ENCODE results near the gene KCNK17.

The KCNK17 gene

DNA sequence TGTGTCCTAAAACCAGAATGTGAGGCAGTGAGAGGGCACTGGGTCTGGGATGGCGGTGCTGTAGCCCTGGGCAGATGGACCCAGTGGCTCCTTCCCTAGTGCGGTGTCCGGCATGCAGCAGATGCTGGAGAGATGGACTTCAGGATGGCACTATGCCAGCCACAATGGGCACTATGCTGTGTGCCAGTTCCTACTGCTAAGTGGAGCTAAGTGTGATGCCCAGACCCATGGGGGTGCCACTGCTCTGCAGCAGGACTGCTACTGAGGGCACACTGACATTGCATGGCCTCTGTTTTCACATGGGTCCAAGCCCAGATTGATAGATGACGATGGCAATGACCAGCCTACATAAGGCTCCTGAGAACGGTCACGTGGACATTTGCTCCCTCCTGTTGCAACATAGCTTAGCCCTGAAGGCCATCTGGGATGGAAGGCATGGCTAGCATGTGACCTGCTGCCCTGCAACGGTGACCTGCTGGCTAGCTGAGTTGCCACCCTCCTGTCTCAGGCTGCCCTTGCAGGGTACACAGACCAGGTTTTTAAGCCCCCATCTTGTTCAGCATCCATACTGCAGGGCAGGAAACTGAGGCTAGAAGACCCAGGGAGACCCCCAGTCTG is 39.6 kb upstream of the KCNK17 start:
- no peak overlapping the region for H3K27ac ChIP-seq
- TF ChIP-seq, protein P1, sequence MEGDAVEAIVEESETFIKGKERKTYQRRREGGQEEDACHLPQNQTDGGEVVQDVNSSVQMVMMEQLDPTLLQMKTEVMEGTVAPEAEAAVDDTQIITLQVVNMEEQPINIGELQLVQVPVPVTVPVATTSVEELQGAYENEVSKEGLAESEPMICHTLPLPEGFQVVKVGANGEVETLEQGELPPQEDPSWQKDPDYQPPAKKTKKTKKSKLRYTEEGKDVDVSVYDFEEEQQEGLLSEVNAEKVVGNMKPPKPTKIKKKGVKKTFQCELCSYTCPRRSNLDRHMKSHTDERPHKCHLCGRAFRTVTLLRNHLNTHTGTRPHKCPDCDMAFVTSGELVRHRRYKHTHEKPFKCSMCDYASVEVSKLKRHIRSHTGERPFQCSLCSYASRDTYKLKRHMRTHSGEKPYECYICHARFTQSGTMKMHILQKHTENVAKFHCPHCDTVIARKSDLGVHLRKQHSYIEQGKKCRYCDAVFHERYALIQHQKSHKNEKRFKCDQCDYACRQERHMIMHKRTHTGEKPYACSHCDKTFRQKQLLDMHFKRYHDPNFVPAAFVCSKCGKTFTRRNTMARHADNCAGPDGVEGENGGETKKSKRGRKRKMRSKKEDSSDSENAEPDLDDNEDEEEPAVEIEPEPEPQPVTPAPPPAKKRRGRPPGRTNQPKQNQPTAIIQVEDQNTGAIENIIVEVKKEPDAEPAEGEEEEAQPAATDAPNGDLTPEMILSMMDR (IDR thresholded peaks at IDR 0.05): no peak
- no peak for TF ChIP-seq ZFX (IDR thresholded peaks at IDR 0.05; ENCODE audit: borderline replicate concordance)

DNA sequence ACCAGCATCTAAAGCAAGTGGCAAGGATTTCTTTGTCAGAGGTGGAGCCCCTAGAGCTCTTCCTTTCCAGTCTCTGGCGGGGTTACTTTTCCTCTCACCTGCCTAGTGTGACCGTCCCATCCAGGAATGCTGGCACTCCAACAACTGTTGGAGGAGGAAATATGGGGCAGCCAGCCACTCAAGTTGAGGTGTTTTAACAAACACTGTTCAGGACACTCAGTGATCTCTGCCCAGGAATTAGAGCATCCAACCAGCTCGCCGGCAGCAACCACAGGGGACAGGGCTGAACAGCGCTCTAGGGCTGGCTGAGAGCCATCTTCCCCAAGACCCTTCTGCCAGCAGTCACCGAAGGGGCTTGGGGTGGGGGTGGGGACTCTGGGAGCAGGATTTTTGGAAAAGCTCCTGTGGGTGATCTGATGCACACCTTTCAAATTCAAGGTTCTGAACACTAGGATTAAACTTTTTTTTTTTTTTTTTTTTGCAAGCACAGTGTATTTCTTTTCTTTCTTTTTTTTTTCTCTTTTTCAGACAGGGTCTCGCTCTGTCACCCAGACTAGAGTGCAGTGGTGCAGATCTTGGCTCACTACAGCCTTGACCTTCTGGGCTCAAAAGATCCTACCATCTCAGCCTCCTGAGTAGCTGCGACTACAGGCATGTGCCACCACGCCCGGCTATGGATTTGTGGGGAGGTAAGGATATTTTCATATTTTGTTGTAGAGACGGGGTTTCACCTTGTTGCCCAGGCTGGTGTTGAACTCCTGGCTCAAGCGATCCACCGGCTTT is 36.7 kb upstream of the KCNK17 start:
- no peak overlapping the region for H3K27ac ChIP-seq
- no peak for TF ChIP-seq ZFX (IDR thresholded peaks at IDR 0.05; ENCODE audit: borderline replicate concordance)
- TF ChIP-seq, protein P1 (IDR thresholded peaks at IDR 0.05): no peak

DNA sequence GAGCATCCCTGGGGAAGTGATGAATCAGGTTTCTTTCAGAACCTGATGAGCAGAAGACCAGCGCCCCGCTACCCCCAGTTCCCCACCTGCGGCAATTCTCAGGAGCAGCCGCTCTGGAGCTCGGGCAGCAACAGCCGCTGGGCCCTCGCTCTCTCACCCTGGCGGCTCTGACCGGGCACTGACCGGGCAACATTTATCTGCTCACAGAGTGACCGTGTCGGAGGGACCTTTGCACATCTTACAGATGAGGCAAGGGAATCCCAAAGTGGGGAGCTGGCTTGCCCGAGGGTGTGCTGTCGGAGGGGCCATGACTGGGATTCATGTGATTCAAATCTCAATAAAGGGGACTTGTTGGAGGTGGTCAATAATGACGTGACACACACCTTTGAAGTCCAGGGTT is 34.5 kb upstream of the KCNK17 start:
- no peak for TF ChIP-seq ZFX (IDR thresholded peaks at IDR 0.05; ENCODE audit: borderline replicate concordance)
- TF ChIP-seq, protein P1 (IDR thresholded peaks at IDR 0.05): no peak
- H3K27ac ChIP-seq: no peak overlapping the region

DNA sequence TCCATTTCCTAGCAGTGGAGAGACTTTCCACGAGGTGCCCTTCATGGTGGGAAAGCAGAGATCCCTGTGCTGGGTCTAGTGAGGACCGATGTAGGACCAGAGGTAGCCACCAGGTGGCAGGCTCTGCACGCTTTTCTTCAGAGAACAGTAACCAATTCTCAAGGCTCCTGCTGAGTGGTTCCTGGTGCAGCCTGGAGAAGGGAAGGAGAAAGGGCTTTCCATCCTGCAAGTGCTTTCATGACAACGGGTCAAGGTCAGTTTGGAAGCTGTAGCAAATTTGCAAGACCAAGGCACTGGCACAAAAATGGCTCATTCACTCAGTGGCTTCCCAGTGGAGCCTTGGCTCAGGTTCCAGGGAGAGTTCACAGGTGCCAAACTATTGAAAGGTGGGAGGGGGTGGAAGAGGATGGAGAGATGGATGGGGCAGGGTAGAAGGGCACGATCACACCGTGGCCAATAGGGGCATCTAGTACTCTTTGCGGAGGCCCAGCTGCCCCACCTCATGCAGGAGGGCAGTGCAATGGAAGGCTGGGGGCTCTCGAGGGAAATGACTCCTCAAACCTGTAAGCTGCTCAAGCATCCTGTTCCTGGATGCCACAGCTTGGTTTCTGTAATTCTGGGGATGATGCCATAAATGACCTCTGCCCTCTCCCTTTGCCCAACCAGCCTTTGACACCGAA is 33.8 kb upstream of the KCNK17 start:
- TF ChIP-seq, protein P1 (IDR thresholded peaks at IDR 0.05): peak; percentile 92
- TF ChIP-seq ZFX (IDR thresholded peaks at IDR 0.05; ENCODE audit: borderline replicate concordance): no peak
- no peak overlapping the region for H3K27ac ChIP-seq

DNA sequence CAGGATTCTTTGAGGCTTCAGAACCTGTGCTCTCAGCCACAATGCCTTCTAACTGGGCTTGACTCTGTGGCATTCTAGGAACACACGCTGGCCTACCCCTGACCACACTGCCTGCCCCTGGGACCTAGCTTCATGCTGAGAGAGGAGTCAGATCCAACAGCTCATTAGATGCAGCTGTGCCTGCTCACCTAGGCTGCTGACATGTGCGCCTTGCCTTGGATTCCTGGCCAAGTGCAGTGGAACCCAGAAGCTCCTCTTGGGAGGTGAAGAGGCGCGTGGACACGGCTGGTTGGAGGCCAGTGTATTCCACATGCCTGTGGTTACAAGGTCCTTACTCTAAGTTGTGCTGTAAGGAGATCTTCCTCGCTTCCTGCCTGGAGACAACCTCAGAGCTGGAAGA is 33.0 kb upstream of the KCNK17 start:
- no peak for TF ChIP-seq ZFX (IDR thresholded peaks at IDR 0.05; ENCODE audit: borderline replicate concordance)
- TF ChIP-seq, protein P1 (IDR thresholded peaks at IDR 0.05): no peak
- no peak overlapping the region for H3K27ac ChIP-seq

DNA sequence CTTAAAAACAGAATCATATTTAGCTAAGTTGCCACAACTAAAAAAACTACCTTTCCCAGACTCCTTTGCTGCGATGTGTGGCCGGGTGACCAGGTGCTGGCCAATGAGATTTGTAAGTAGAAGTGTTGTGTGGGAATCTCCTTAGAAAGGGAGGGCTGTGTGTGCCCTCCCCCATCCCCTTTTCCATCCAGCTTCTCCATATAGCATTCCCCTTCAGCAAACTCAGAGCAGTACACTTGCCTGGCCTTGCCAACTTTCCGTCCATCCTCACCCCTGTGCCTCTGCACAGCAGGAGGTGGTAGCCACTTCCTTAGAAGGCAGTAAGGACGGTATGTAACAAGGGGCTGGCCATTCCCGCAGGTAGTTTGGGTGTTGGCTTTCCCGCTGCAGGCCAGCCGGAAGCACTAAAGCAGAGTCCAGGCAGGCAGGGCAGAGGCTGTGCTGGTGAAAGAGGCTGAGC is 30.6 kb upstream of the KCNK17 start:
- no peak for TF ChIP-seq ZFX (IDR thresholded peaks at IDR 0.05; ENCODE audit: borderline replicate concordance)
- TF ChIP-seq, protein P1 (IDR thresholded peaks at IDR 0.05): no peak
- H3K27ac ChIP-seq: no peak overlapping the region
